Trophoblast cell (in vitro differentiated cells and primary cell): ENCODE results near the gene HES5.

Source experiments
- DNase-seq, 2 donors: peaks; one replicate each; pipeline ENCODE4 v3.0.0-alpha.2; 2016
- H2AFZ ChIP-seq: 2 replicates; pipeline ENCODE4 v1.6.1; 2013; ENCODE audit warnings: low read length, moderate library complexity, mild to moderate bottlenecking; ENCODE audit not compliant: insufficient read depth, poor library complexity
- H2AK5ac ChIP-seq: 2 replicates; pipeline ENCODE4 v1.6.1; 2013; ENCODE audit warnings: mild to moderate bottlenecking, low read length
- H2BK120ac ChIP-seq: 2 replicates; pipeline ENCODE4 v1.6.1; 2013; ENCODE audit warnings: low read length, mild to moderate bottlenecking, moderate library complexity; ENCODE audit not compliant: insufficient read depth, poor library complexity
- H2BK12ac ChIP-seq: 2 replicates; pipeline ENCODE4 v1.6.1; 2013; ENCODE audit warnings: mild to moderate bottlenecking, low read length, moderate library complexity
- H2BK5ac ChIP-seq: 2 replicates; pipeline ENCODE4 v1.6.1; 2013; ENCODE audit warnings: low read length, low read depth, moderate library complexity, mild to moderate bottlenecking; ENCODE audit not compliant: poor library complexity
- H3K14ac ChIP-seq: 2 replicates; pipeline ENCODE4 v1.6.1; 2013; ENCODE audit warnings: mild to moderate bottlenecking, low read length
- H3K18ac ChIP-seq: 2 replicates; pipeline ENCODE4 v1.6.1; 2013; ENCODE audit warnings: mild to moderate bottlenecking, low read length
- H3K23ac ChIP-seq: 2 replicates; pipeline ENCODE4 v1.6.1; 2013; ENCODE audit warnings: low read length
- H3K27ac ChIP-seq: 2 replicates; pipeline ENCODE4 v1.5.1; 2013; ENCODE audit warnings: low read depth, mild to moderate bottlenecking, inconsistent platforms, low read length, moderate library complexity
- H3K27me3 ChIP-seq: 2 replicates; pipeline ENCODE4 v1.6.1; 2013; ENCODE audit warnings: inconsistent platforms, mild to moderate bottlenecking, low read length, moderate library complexity; ENCODE audit not compliant: insufficient read depth
- H3K36me3 ChIP-seq, 2 experiments: 1 replicate in 1 of 2; 2 replicates in 1 of 2; pipeline ENCODE4 v1.6.1; 2013; ENCODE audit warnings: low read length in 2 of 2, mild to moderate bottlenecking in 2 of 2, moderate library complexity in 1 of 2; ENCODE audit not compliant: insufficient read depth in 2 of 2, control insufficient read depth in 1 of 2
- H3K4ac ChIP-seq: 2 replicates; pipeline ENCODE4 v1.6.1; 2013; ENCODE audit warnings: low read depth, mild to moderate bottlenecking, low read length, moderate library complexity
- H3K4me1 ChIP-seq, 2 experiments: 1 replicate in 1 of 2; 2 replicates in 1 of 2; pipeline ENCODE4 v1.6.1; 2013; ENCODE audit warnings: low read length in 2 of 2, mild to moderate bottlenecking in 2 of 2, moderate library complexity in 1 of 2; ENCODE audit not compliant: insufficient read depth in 2 of 2, control insufficient read depth in 1 of 2
- H3K4me2 ChIP-seq: 2 replicates; pipeline ENCODE4 v1.6.1; 2013; ENCODE audit warnings: inconsistent platforms, mild to moderate bottlenecking, low read length, moderate library complexity
- H3K4me3 ChIP-seq: 2 replicates; pipeline ENCODE4 v1.5.1; 2013; ENCODE audit warnings: mild to moderate bottlenecking, low read depth, low read length, inconsistent platforms
- H3K79me1 ChIP-seq: one replicate; pipeline ENCODE4 v1.6.1; 2013; ENCODE audit warnings: low read length
- H3K79me2 ChIP-seq: 2 replicates; pipeline ENCODE4 v1.6.1; 2013; ENCODE audit warnings: low read length, mild to moderate bottlenecking; ENCODE audit not compliant: control insufficient read depth, insufficient read depth, poor library complexity
- H3K9ac ChIP-seq: 2 replicates; pipeline ENCODE4 v1.6.1; 2013; ENCODE audit warnings: mild to moderate bottlenecking, low read length
- H3K9me3 ChIP-seq: 2 replicates; pipeline ENCODE4 v1.6.1; 2013; ENCODE audit warnings: low read depth, mild to moderate bottlenecking, control low read depth, inconsistent platforms, low read length; ENCODE audit not compliant: insufficient read depth
- H4K12ac ChIP-seq: 2 replicates; pipeline ENCODE4 v1.6.1; 2013; ENCODE audit warnings: low read depth, mild to moderate bottlenecking, low read length, moderate library complexity
- H4K8ac ChIP-seq: 2 replicates; pipeline ENCODE4 v1.6.1; 2013; ENCODE audit warnings: low read depth, mild to moderate bottlenecking, low read length, moderate library complexity
- H4K91ac ChIP-seq: one replicate; pipeline ENCODE4 v1.6.1; 2013; ENCODE audit warnings: low read depth, mild to moderate bottlenecking, low read length, moderate library complexity
- WGBS: extraction: QIAGEN DNeasy Blood & Tissue Kit; methylation state at CpG from one replicate; pipeline ENCODE4 v1.1.7; 2013; ENCODE audit warnings: missing lambda C conversion rate; ENCODE audit not compliant: insufficient read length, insufficient coverage; ENCODE audit errors: extremely low coverage; 5-methylcytosine and 5-hydroxymethylcytosine counted together

Gene HES5

DNA sequence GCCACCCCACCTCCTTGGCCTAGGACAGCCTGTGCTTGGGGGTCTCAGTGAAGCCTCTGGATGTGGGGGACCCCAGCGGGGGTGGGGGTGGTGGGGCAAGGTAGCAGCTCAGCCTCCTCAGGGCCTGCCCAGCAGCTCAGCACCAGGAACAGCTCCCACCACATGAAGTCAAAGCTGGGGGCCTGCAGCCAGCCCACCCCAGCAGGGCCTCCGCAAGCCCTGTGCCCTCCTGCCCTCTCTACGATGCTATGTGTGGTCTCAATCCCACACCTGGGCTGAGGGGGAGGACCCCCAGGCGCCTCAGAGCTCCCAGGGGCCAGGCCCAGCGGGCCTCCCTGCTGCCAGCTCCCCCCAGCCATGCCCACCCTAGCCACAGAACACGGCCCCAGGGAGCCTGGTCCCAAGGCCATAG, 22.3 kb downstream of the HES5 start:
- Histone ChIP-seq H2AFZ (no peak overlapping the region), H2BK5ac (no peak overlapping the region), H2BK12ac (no peak overlapping the region), H3K14ac (no peak overlapping the region), H4K12ac (no peak overlapping the region), H3K23ac (no peak overlapping the region), H3K79me1 (no peaks in the 10 kb centered on the region), H3K36me3 (peaks cover 48 to 53% of the 10 kb centered on the region in 2 experiments), H3K27me3 (no peaks in the 10 kb centered on the region), H3K4me1 (no peaks in the 10 kb centered on the region), H4K91ac (no peak overlapping the region), H2AK5ac (no peak overlapping the region), H3K4me2 (no peak overlapping the region), H3K4me3 (peak overlapping the region; percentile 5), H3K9ac (no peak overlapping the region), H2BK120ac (no peak overlapping the region), H4K8ac (no peak overlapping the region), H3K18ac (no peak overlapping the region), H3K27ac (no peak overlapping the region), H3K9me3 (peaks cover 2% of the 10 kb centered on the region), H3K79me2 (no peaks in the 10 kb centered on the region), H3K4ac (no peak overlapping the region)
- no CpG with 5 or more reads among the region's 6 CpGs for WGBS
- DNase-seq = no peak

DNA sequence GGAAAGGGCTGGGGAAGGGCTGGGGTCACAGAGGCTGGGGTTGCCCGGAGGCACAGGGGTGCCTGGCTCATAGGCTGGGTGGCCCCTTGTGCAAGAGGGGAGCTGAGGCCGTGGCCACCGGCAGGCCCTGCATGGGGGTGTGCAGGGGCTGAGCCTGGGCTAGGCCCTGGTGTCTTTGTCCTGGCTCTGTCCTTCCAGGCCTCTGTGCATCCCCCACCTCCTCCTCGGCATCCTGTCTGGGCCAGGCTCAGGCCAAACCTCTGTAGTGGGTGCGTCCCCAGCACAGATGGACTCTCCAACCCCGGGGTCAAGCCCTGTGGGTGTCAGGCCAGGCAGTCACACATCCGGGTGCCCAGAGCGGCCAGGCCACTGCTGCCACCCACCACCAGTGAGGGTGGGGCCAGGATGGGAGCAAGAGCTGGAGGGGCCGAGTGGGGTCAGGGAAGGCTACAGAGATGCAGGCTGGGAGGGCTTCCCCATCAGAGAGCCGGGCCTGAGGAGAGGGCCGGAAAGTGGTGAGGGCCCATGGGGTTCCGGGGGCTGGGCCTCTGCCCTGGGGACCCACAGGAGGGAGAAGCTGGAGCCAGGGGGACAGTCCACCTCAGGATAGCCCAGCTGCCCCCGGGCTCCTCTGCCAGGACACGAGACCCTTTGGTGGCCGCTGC, 23.0 kb downstream of the HES5 start:
- no peak overlapping the region for H4K12ac ChIP-seq

DNA sequence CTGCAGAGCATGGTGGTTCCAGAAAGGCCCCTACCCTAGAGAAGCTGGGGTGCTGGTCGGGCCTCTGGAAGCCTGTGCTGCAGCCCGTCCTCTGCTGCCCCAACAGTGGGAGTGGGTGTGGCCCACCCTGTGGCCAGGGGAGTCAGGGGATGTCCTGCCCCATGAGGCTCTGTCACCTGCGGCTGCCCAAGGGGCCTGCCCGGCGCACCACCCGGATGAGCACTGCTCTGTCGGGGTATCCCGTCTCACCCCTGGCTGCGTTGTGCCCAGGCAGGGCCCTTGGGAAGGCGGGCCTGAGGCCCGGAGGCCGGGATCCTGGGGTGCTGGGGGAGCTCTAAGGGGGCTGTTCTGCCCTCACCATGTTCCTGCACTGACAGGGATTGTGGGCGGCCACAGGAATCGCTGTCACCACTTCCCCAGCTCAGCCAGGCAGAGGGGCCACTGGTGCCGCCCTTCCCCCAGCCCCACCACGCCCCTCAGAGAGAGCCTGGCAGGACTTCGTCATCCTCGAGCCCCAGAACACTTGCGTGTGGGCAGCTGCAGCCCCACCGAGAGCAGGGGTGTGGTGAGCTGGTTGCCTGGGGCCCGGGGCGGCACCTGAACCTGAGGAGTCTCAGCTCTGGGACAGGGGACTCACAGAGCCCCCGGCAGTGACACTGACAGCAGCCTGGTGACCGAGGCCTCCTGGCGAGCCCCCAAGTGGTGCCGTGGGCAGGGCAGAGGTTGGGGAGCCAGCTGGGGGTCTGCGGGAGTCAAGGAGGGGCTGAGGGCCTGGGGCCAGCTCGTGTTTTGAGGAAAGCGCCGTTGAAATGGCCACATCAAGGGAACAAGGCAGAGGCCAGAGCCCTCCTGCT, 23.8 kb downstream of the HES5 start:
- Histone ChIP-seq H2BK5ac (no peak overlapping the region), H4K12ac (no peak overlapping the region), H3K4me3 (no peak overlapping the region), H4K8ac (no peak overlapping the region), H2BK12ac (no peak overlapping the region), H3K4me1 (no peaks in the 10 kb centered on the region), H3K4ac (no peak overlapping the region), H3K18ac (no peak overlapping the region), H3K79me1 (no peaks in the 10 kb centered on the region), H2BK120ac (no peak overlapping the region), H3K27ac (no peak overlapping the region), H3K79me2 (no peaks in the 10 kb centered on the region), H3K23ac (no peak overlapping the region), H2AK5ac (no peak overlapping the region), H3K27me3 (no peaks in the 10 kb centered on the region), H4K91ac (no peak overlapping the region), H3K36me3 (peaks cover 34 to 38% of the 10 kb centered on the region in 2 experiments), H3K9me3 (peaks cover 2% of the 10 kb centered on the region), H2AFZ (no peak overlapping the region), H3K9ac (no peak overlapping the region), H3K14ac (no peak overlapping the region), H3K4me2 (no peak overlapping the region)
- no CpG with 5 or more reads among the region's 30 CpGs for WGBS
- DNase-seq = no peak

More for the DNA sequence above, 23.0 kb downstream of the HES5 start:
- peaks cover 42 to 45% of the 10 kb centered on the region in 2 experiments for H3K36me3 ChIP-seq
- H3K9ac ChIP-seq = no peak overlapping the region
- H3K4me1 ChIP-seq = no peaks in the 10 kb centered on the region
- no peak overlapping the region for H3K14ac ChIP-seq
- no peak overlapping the region for H3K4me3 ChIP-seq
- WGBS = no CpG with 5 or more reads among the region's 15 CpGs
- H3K79me2 ChIP-seq = no peaks in the 10 kb centered on the region
- no peak overlapping the region for H2AFZ ChIP-seq
- H3K27ac ChIP-seq = no peak overlapping the region
- H3K18ac ChIP-seq = no peak overlapping the region
- no peaks in the 10 kb centered on the region for H3K27me3 ChIP-seq
- no peak overlapping the region for H2AK5ac ChIP-seq
- no peak overlapping the region for H3K4me2 ChIP-seq
- no peak overlapping the region for H3K4ac ChIP-seq
- no peak overlapping the region for H2BK5ac ChIP-seq
- no peak for DNase-seq
- no peak overlapping the region for H4K91ac ChIP-seq
- no peak overlapping the region for H2BK12ac ChIP-seq
- H4K8ac ChIP-seq = no peak overlapping the region
- peaks cover 2% of the 10 kb centered on the region for H3K9me3 ChIP-seq
- no peak overlapping the region for H3K23ac ChIP-seq
- H2BK120ac ChIP-seq = no peak overlapping the region
- H3K79me1 ChIP-seq = no peaks in the 10 kb centered on the region

DNA sequence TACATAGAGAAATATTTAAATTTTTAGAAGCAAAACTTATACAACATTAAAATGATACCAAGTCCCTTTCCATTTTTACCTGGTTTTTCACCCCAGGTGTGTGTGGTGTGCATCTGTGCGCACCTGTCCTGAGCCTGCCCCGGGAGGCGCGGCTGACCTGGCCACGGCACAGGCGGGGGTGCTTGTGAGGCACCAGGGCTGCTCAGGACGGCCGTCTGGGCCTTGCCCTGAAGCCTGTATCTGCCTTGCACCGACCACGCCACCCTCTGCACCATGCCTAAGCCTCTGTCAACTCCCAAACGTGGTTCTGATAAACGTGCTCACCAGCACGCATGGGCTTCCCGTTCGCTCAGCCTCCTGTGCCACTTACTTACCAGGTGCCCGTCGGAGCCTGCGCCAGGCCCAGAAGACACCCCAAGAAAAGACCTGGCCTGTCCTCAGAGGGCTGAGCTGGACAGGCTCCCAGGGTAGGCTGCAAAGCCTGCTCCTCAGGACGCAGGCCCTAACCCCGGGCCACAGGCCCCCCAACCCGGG, 24.5 kb downstream of the HES5 start:
- no peak overlapping the region for H3K4me2 ChIP-seq
- no peak overlapping the region for H3K14ac ChIP-seq
- no peak overlapping the region for H4K91ac ChIP-seq
- H3K79me1 ChIP-seq = no peaks in the 10 kb centered on the region
- H3K4me3 ChIP-seq = peak overlapping the region; percentile 34
- no peaks in the 10 kb centered on the region for H3K4me1 ChIP-seq
- H3K9ac ChIP-seq = no peak overlapping the region
- H3K36me3 ChIP-seq = peaks cover 27 to 30% of the 10 kb centered on the region in 2 experiments
- no peak overlapping the region for H2BK120ac ChIP-seq
- H3K18ac ChIP-seq = no peak overlapping the region
- no peak overlapping the region for H2BK5ac ChIP-seq
- peaks cover 5% of the 10 kb centered on the region for H3K9me3 ChIP-seq
- H4K12ac ChIP-seq = no peak overlapping the region
- DNase-seq = no peak
- no peak overlapping the region for H2AK5ac ChIP-seq
- no CpG with 5 or more reads among the region's 21 CpGs for WGBS
- H3K27ac ChIP-seq = no peak overlapping the region
- H3K27me3 ChIP-seq = no peaks in the 10 kb centered on the region
- no peak overlapping the region for H3K4ac ChIP-seq
- H3K79me2 ChIP-seq = no peaks in the 10 kb centered on the region
- H2AFZ ChIP-seq = no peak overlapping the region
- no peak overlapping the region for H4K8ac ChIP-seq
- H2BK12ac ChIP-seq = no peak overlapping the region
- H3K23ac ChIP-seq = no peak overlapping the region
